ENCODE results near the gene BAZ2A. TPM values are rescaled to one million over a fixed set of nuclear protein-coding genes. Genes with fewer than 3 reads are reported as not detected.

Gene BAZ2A
- polyA plus RNA-seq, 6 donors from 2014 or later = 17.3 to 56.0 (median 33.5) TPM

DNA sequence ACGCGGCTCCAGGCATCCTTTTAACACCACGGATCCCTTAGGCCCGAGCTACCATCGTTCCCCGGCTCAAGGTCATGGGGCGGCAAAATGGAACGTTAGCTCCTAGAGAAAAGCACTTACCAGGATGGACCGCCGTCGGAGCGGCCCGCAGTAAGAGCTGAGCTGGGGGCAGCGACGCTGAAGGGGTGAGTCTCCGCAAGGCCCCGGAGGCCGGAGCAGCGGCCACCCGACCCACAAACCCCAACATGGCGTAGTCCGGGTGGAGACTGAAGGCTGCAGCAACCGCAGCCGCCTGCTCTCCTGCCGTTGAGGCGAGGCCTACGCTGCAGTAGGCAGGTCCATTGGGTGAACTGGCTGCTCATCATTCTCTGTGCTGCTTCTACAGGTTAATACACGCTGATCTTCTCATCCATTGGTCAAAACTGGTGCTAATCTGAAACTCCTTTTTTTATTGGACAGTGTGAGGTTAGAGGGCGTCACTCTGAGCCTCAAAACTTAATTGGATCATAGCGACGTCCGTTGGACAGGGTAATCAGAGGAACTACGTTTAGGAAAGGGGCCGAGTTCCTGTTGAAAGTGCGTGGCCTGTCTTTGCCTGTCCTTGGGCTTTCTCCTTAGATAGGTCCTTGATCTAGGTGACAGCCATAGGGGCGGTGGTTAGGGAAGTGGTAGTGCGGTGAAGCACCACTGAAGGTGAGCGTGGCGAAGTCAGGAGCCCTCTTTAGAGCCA lies 15.8 kb upstream of the BAZ2A start, which contains the start of gene ATP5F1B:
TSS of gene ATP5F1B (minus strand) at position 268 of the 730 bp plus-strand sequence. CDS start at position 247, 21 bp downstream.
- peaks cover 11 to 32% (median 24%) of the 10 kb centered on the region in 3 donors for H3K4me1 Mint-ChIP-seq
- peak within 1 kb of the TSS; percentile 79 to 98 (median 96) for H3K4me3 Mint-ChIP-seq
- H3K36me3 Mint-ChIP-seq = peaks cover 7 to 8% of the 10 kb centered on the region in 2 donors
- H3K27me3 Mint-ChIP-seq = no peaks in the 10 kb centered on the region
- H3K27ac Mint-ChIP-seq = peak within 1 kb of the TSS; percentile 95 to 99 (median 98)
- DNase-seq (peak; percentile 94), ATAC-seq (ENCODE audit: low read depth in 2 of 2) (peak; percentile 95 to 96)
- no peaks in the 10 kb centered on the region for H3K9me3 Mint-ChIP-seq

- Mint-ChIP-seq H3K27ac (peak overlapping the region; percentile 95 to 99 (median 98)), H3K4me3 (peak overlapping the region; percentile 79 to 98 (median 96)), H3K9me3 (no peaks in the 10 kb centered on the region), H3K36me3 (peaks cover 12% of the 10 kb centered on the region in 2 donors), H3K4me1 (peaks cover 11 to 32% (median 24%) of the 10 kb centered on the region in 3 donors), H3K27me3 (no peaks in the 10 kb centered on the region)
- no peak for DNase-seq
- ATAC-seq (ENCODE audit: low read depth in 2 of 2) = no peak
Observed at GRCh38 chr12:56645201-56645716, 15.1 kb upstream of the BAZ2A start.

DNA sequence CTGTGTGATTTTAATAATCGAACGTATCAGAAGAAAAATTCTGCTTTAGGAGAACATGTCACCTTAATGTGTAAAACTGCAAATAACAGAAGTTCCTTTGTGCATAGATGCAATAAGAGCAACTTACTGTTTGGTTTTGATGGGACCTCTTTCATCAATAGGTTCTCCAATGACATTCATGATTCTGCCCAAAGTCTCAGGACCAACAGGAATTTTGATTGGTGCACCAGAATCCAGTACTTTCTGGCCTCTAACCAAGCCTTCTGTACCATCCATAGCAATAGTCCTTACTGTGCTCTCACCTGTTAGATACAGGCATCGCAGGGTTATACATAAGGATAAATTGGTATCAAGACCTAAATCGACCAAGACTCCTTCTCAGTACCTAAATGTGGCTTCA lies 14.5 kb upstream of the BAZ2A start:
- ATAC-seq (ENCODE audit: low read depth in 2 of 2) = no peak
- no peaks in the 10 kb centered on the region for H3K9me3 Mint-ChIP-seq
- DNase-seq = no peak
- peak overlapping the region; percentile 79 to 98 (median 96) for H3K4me3 Mint-ChIP-seq
- H3K27ac Mint-ChIP-seq = peak overlapping the region; percentile 65 to 99 (median 98)
- peaks cover 12 to 18% of the 10 kb centered on the region in 2 donors for H3K36me3 Mint-ChIP-seq
- no peaks in the 10 kb centered on the region for H3K27me3 Mint-ChIP-seq
- peaks cover 11 to 35% (median 24%) of the 10 kb centered on the region in 3 donors for H3K4me1 Mint-ChIP-seq

GRCh38 chr12:56641219-56641618 lies 11.1 kb upstream of the BAZ2A start:
- H3K27me3 Mint-ChIP-seq = no peaks in the 10 kb centered on the region
- H3K4me3 Mint-ChIP-seq = no peak overlapping the region
- DNase-seq = no peak
- H3K27ac Mint-ChIP-seq = no peak overlapping the region
- peaks cover 24 to 25% of the 10 kb centered on the region in 2 donors for H3K36me3 Mint-ChIP-seq
- H3K9me3 Mint-ChIP-seq = no peaks in the 10 kb centered on the region
- peaks cover 19 to 50% (median 32%) of the 10 kb centered on the region in 3 donors for H3K4me1 Mint-ChIP-seq
- ATAC-seq (ENCODE audit: low read depth in 2 of 2) = no peak

- peaks cover 42 to 59% (median 47%) of the 10 kb centered on the region in 3 donors for H3K4me1 Mint-ChIP-seq
- H3K36me3 Mint-ChIP-seq = peaks cover 16 to 18% of the 10 kb centered on the region in 2 donors
- H3K27ac Mint-ChIP-seq = peak overlapping the region in 4 of 6 donors; percentile 57 to 99 (median 94)
- ATAC-seq (ENCODE audit: low read depth in 2 of 2) = no peak
- no peaks in the 10 kb centered on the region for H3K27me3 Mint-ChIP-seq
- no peak for DNase-seq
- no peaks in the 10 kb centered on the region for H3K9me3 Mint-ChIP-seq
- H3K4me3 Mint-ChIP-seq = peak overlapping the region in 5 of 8 donors; percentile 20 to 99 (median 44)
Observed at GRCh38 chr12:56637621-56638020, 7.5 kb upstream of the BAZ2A start.

- Mint-ChIP-seq H3K36me3 (peaks cover 16 to 18% of the 10 kb centered on the region in 2 donors), H3K27me3 (no peaks in the 10 kb centered on the region), H3K4me1 (peaks cover 47 to 66% (median 54%) of the 10 kb centered on the region in 3 donors), H3K27ac (peak overlapping the region; percentile 91 to 99 (median 99)), H3K9me3 (no peaks in the 10 kb centered on the region), H3K4me3 (peak overlapping the region; percentile 86 to 99 (median 94))
- DNase-seq (peak; percentile 98), ATAC-seq (ENCODE audit: low read depth in 2 of 2) (peak; percentile 72 to 77)
Observed at GRCh38 chr12:56636675-56637540, 6.8 kb upstream of the BAZ2A start.

DNA sequence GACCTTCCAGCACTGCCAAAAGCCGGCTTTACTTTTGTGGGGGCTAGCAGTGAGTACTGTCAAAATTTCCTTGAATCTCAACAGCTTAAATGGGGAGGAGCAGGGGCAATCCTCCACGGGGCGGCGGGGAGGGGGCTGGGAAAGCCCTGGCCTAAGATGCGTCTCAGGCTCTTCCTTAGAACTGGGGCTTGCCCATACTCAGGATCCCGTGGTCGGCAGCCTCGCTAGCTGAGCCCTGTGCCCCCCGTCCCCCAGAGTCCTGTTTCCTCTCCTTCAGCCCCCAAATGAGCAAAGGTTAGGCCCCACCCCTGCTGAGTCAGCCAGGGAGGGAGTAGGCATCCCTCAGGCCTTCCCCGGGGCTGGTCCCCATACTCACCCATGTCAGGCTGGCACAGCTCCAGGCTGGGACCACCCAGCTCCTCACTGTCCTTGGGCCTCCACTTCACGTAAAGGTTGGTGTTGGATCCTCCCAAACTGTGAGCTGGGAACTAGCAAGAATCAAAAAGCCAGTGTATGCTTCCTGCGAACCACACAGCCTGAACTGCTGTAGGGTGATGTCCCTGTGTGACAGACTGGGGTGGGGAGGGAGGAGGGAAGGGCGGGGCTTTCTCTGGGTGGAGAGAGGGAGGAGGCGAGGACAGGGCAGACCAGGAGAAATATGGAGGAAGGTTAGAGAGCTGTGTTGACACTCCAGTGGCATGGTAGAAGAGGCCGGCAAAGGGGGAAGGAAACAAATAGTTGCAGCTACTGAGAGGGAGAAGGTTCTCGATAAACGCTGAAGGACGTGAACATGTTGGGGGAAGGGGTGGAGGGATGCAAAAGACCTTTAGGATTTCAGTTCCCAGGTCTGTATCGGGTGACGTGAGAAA lies 5.9 kb upstream of the BAZ2A start:
- peaks cover 16 to 18% of the 10 kb centered on the region in 2 donors for H3K36me3 Mint-ChIP-seq
- no peaks in the 10 kb centered on the region for H3K27me3 Mint-ChIP-seq
- H3K4me1 Mint-ChIP-seq = peaks cover 52 to 75% (median 61%) of the 10 kb centered on the region in 3 donors
- H3K4me3 Mint-ChIP-seq = peak overlapping the region; percentile 86 to 99 (median 94)
- no peaks in the 10 kb centered on the region for H3K9me3 Mint-ChIP-seq
- peak overlapping the region; percentile 91 to 99 (median 99) for H3K27ac Mint-ChIP-seq
- peak; percentile 34 to 35 for ATAC-seq (ENCODE audit: low read depth in 2 of 2)
- DNase-seq = peak; percentile 39

DNA sequence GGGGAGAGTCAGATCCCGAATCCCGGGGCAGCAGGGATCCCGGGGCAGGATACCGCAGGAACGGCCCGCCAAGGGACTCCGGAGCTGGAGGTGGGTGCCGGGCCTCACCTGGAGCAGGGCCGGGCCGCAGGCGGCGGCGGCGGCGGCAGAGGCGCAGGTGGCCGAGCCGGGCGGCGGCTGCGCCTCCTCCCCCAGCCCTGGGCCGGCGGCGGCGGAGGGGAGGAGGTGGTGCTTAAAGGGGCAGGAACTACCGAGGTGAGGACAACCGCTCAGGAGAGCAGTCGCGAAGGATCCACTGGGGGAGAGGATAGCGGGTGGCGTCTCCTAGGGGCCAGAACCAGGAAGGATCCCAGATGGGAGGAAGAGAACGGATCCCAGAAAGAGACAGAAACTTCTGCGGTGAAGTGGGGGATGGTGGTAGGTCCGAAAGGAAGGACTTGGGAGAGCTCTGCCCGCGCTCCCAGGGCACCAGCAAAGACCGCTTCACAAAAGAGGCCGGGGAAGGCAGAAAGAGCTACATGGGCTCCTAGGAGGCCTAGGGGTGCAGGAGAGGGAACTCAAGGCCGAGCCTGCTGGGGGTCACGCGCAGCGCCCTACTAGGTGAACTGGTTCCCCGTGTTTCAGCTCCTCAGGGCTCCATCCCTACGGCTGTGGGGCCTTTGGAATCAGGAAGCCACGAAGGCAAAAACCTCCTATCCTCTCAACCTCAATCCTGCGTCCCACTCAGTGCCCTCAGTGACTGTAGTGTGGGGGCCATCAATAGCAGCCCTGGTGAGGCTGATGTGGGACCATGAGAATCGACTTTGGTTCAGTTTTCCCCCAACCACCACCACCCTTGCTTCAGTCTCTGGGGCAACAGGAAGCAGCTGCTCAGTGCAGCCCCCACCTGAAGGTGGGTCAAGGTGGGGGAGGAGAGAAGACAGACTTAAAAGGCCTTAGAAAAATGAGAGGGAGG lies 5.0 kb upstream of the BAZ2A start:
- ATAC-seq (ENCODE audit: low read depth in 2 of 2) = peak; percentile 32 to 40

DNA sequence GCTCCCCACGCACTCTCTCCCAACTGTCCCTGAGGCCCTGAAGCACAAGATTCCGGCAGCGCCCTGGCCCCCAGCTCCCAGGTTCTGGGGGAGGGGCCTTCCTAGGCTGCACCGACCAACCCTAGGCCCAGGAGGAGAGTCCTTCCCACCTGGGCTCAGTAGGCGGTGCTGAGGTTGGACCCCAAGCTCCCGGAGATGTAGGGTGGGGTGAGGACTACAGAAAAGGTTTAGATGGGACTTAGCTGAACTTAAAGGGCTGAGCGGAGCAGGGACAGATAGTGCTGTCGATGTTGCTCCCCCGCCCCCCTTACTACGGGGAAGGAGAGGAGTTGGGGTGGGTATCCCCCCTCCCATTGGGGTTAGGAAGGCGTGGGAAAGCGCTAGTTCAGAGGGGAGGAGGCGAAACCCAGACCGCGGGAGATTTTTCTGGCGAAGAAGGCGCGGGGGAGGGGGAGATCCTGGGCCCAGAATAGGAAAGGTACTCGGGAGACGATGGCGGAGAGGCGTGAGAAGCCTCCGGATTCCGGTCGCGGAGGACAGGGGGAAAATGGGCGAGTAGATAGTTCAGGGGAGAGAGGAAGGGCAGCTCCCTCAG lies 4.2 kb upstream of the BAZ2A start:
- ATAC-seq (ENCODE audit: low read depth in 2 of 2) = no peak
- Mint-ChIP-seq H3K4me3 (peak overlapping the region; percentile 86 to 99 (median 94)), H3K9me3 (no peaks in the 10 kb centered on the region), H3K27me3 (no peaks in the 10 kb centered on the region), H3K36me3 (peaks cover 4 to 11% of the 10 kb centered on the region in 2 donors), H3K4me1 (peaks cover 57 to 81% (median 66%) of the 10 kb centered on the region in 3 donors), H3K27ac (peak overlapping the region in 5 of 6 donors; percentile 86 to 99 (median 96))
- no peak for DNase-seq

More for the DNA sequence above, 5.0 kb upstream of the BAZ2A start:
- Mint-ChIP-seq H3K36me3 (peaks cover 11 to 12% of the 10 kb centered on the region in 2 donors), H3K4me1 (peaks cover 57 to 84% (median 66%) of the 10 kb centered on the region in 3 donors), H3K9me3 (no peaks in the 10 kb centered on the region), H3K27me3 (no peaks in the 10 kb centered on the region), H3K27ac (peak overlapping the region; percentile 91 to 99 (median 99)), H3K4me3 (peak overlapping the region; percentile 86 to 99 (median 94))
- peak; percentile 74 for DNase-seq

GRCh38 chr12:56633468-56634241 lies 3.5 kb upstream of the BAZ2A start:
- no peak for ATAC-seq (ENCODE audit: low read depth in 2 of 2)
- Mint-ChIP-seq H3K36me3 (peaks cover 0 to 7% of the 10 kb centered on the region in 2 donors), H3K27me3 (no peaks in the 10 kb centered on the region), H3K27ac (peak overlapping the region in 3 of 6 donors; percentile 79 to 95 (median 92)), H3K9me3 (no peaks in the 10 kb centered on the region), H3K4me3 (peak overlapping the region; percentile 86 to 99 (median 94)), H3K4me1 (peaks cover 60 to 84% (median 72%) of the 10 kb centered on the region in 3 donors)
- no peak for DNase-seq
